Measurements from ENCODE around the gene FRMD8.
"Not testable (repeated sequence)": the region's sequence is repeated elsewhere in the genome, so short reads cannot be mapped to it uniquely, and the experiment has no call there.

Gene FRMD8

DNA sequence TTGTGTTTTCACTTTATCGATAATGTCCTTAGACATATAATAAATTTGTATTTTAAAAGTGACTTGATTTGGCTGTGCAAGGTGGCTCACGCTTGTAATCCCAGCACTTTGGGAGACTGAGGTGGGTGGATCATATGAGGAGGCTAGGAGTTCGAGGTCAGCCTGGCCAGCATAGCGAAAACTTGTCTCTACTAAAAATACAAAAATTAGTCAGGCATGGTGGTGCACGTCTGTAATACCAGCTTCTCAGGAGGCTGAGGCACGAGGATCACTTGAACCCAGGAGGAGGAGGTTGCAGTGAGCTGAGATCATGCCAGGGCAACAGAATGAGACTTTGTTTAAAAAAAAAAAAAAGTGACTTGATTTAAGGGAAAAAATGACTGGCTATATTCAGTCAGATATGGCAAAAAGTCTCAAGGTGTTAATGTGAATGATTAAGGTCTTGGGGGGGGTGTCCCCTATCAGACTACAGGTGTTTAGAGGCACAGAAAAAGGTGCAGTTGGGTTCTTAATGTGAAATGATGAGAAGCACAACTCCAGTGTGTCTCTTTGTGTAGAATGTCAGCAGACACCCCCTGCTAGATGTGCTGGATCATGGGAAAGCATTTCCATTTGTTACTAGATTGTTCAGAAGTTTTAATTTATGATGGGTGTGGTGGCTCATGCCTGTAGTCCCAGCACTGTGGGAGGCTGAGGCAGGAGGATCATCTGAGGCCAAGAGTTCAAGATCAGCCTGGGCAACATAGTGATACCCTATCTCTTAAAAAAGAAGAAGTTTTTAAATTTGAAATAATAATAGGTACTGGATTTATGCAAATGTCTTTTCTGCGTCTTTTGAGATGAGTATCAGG is 53.1 kb downstream of the FRMD8 start:
- Histone ChIP-seq H3K36me3 (ENCODE audit: insufficient read depth, low read depth, low read length) (no peaks in the 10 kb centered on the region; the same call in 1 of the 2 replicates), H3K27me3 (ENCODE audit: insufficient read depth, low read length) (no peaks in the 10 kb centered on the region), H3K4me1 (ENCODE audit: insufficient read depth, low read length) (no peaks in the 10 kb centered on the region; the same call in 1 of the 2 replicates), H3K9ac (ENCODE audit: low read depth, low read length) (no peak overlapping the region), H3K9me3 (ENCODE audit: insufficient read depth, low read depth, low read length) (no peaks in the 10 kb centered on the region), H3K27ac (ENCODE audit: low read length) (no peak overlapping the region), H3K4me3 (ENCODE audit: low read length) (no peak overlapping the region)

DNA sequence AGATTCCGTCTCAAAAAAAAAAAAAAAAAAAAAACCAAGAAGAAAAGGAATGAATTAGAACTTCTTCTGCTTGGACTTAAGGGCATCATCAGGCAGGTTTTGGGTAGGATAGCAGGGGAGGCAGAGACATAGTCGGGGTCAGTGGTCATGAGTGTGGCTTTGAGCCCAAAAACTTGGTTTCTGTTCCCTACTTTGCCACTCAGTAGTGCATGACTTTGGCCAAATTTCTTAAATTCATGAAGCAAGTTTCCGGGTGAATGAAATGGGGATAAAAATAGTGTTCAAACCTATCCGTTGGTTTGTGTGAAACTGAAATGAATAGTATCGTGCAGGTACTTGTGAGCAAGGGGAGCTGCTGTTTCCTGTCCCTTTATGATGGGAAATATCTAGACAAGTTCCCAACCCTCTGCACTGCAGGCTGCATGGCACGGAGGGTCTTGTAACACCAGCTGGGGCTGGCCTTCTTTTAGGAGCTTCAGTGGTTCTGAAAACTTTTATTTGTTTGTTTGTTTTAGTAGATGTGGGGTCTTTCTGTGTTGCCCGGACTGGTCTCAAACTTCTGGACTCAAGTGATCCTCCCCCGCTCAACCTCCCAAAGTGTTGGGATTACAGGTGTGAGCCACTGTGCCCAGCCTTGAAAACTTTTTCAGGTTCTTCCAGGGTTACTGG is 54.5 kb downstream of the FRMD8 start:
- H3K9ac ChIP-seq (ENCODE audit: low read depth, low read length): no peak overlapping the region
- H3K27me3 ChIP-seq (ENCODE audit: insufficient read depth, low read length): no peaks in the 10 kb centered on the region
- H3K4me1 ChIP-seq (ENCODE audit: insufficient read depth, low read length): no peaks in the 10 kb centered on the region; the same call in 1 of the 2 replicates
- no peaks in the 10 kb centered on the region for H3K36me3 ChIP-seq (ENCODE audit: insufficient read depth, low read depth, low read length)
- no peak overlapping the region for H3K4me3 ChIP-seq (ENCODE audit: low read length)
- no peak overlapping the region for H3K27ac ChIP-seq (ENCODE audit: low read length)
- H3K9me3 ChIP-seq (ENCODE audit: insufficient read depth, low read depth, low read length): no peaks in the 10 kb centered on the region

DNA sequence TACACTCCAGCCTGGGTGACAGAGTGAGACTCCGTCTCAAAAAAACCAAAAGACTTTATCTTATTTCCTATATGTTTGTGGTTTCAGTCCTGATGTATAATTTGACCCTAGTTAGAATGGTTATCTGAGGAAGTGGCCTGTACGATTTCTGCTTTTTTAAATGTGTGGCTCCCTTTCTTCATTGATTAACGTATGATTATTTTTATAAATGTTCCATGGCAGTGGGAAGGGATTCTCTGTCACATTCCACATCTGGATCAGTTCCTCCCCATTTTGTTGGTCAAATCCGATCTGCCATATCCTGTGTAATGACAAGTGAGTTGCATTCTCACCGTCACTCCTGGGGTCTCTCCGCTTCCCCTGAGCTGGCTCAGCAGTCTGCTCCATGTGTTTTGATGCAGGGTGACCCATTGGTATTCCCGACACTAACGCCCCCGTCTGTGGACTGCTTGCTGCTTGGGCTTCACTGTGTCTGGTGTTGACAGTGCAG is 56.5 kb downstream of the FRMD8 start:
- H3K4me3 ChIP-seq (ENCODE audit: low read length): no peak overlapping the region
- H3K27me3 ChIP-seq (ENCODE audit: insufficient read depth, low read length): no peaks in the 10 kb centered on the region
- no peaks in the 10 kb centered on the region; the same call in 1 of the 2 replicates for H3K4me1 ChIP-seq (ENCODE audit: insufficient read depth, low read length)
- H3K36me3 ChIP-seq (ENCODE audit: insufficient read depth, low read depth, low read length): no peaks in the 10 kb centered on the region
- no peak overlapping the region for H3K9ac ChIP-seq (ENCODE audit: low read depth, low read length)
- H3K27ac ChIP-seq (ENCODE audit: low read length): no peak overlapping the region
- H3K9me3 ChIP-seq (ENCODE audit: insufficient read depth, low read depth, low read length): no peaks in the 10 kb centered on the region

DNA sequence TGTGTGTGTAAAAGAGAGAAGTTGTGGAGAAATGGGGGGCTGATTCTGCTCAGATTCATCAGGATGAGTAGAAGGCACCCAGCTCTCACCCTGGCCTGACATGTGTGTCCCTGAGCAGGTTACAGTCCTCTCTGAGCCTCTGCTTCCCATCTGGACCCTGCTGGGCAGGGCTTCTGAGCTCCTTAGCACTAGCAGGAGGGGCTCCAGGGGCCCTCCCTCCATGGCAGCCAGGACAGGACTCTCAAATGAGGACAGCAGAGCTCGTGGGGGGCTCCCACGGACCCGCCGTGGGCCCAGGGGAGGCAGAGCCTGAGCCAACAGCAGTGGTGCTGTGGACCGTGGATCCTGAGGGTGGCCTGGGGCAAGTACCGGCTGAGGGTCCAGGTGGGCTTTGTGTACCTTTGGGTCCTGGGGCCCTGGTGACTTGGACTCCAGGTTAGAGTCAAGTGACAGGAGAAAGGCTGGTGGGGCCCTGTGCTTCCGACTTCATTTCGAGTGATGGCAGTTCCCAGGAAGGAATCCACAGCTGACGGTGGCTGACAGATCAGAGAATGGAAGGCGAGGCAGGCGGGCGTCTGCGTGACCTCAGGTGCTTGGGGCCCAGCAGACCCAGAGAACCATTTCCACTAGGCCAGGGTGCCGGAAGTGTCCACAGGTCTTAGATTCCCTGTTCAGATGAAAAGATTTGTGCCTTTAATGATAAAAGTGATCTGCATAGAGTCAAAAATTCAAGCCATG is 58.0 kb downstream of the FRMD8 start:
- no peaks in the 10 kb centered on the region; the same call in 1 of the 2 replicates for H3K4me1 ChIP-seq (ENCODE audit: insufficient read depth, low read length)

DNA sequence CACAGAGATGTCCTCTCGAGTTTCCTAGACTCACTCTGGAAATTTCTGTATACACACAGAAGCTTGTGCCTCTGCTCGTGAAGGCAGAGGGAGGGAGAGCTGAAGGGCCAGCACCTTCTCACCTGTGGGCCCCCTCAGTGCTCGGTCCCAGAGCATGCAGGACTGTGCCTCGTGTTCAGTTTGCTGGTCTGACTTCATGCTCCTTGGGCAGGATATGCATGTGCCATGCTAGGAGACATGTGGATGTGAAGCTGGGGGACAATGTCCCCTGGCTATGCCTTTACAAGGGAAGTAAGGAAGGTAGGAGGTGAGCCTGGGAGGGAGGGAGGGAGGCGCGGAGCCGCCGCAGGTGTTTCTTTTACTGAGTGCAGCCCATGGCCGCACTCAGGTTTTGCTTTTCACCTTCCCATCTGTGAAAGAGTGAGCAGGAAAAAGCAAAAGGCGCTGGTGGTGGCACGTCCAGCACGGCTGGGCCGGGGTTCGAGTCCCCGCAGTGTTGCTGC is 58.7 kb downstream of the FRMD8 start:
- H3K4me1 ChIP-seq (ENCODE audit: insufficient read depth, low read length): no peaks in the 10 kb centered on the region; the same call in 1 of the 2 replicates
- H3K4me3 ChIP-seq (ENCODE audit: low read length): no peak overlapping the region
- H3K36me3 ChIP-seq (ENCODE audit: insufficient read depth, low read depth, low read length): no peaks in the 10 kb centered on the region
- H3K27me3 ChIP-seq (ENCODE audit: insufficient read depth, low read length): no peaks in the 10 kb centered on the region
- no peaks in the 10 kb centered on the region for H3K9me3 ChIP-seq (ENCODE audit: insufficient read depth, low read depth, low read length)
- H3K27ac ChIP-seq (ENCODE audit: low read length): no peak overlapping the region
- H3K9ac ChIP-seq (ENCODE audit: low read depth, low read length): no peak overlapping the region

More for the DNA sequence above, 58.0 kb downstream of the FRMD8 start:
- H3K9ac ChIP-seq (ENCODE audit: low read depth, low read length): no peak overlapping the region
- no peaks in the 10 kb centered on the region for H3K9me3 ChIP-seq (ENCODE audit: insufficient read depth, low read depth, low read length)
- H3K4me3 ChIP-seq (ENCODE audit: low read length): no peak overlapping the region
- H3K27me3 ChIP-seq (ENCODE audit: insufficient read depth, low read length): no peaks in the 10 kb centered on the region
- H3K27ac ChIP-seq (ENCODE audit: low read length): no peak overlapping the region
- no peaks in the 10 kb centered on the region for H3K36me3 ChIP-seq (ENCODE audit: insufficient read depth, low read depth, low read length)

DNA sequence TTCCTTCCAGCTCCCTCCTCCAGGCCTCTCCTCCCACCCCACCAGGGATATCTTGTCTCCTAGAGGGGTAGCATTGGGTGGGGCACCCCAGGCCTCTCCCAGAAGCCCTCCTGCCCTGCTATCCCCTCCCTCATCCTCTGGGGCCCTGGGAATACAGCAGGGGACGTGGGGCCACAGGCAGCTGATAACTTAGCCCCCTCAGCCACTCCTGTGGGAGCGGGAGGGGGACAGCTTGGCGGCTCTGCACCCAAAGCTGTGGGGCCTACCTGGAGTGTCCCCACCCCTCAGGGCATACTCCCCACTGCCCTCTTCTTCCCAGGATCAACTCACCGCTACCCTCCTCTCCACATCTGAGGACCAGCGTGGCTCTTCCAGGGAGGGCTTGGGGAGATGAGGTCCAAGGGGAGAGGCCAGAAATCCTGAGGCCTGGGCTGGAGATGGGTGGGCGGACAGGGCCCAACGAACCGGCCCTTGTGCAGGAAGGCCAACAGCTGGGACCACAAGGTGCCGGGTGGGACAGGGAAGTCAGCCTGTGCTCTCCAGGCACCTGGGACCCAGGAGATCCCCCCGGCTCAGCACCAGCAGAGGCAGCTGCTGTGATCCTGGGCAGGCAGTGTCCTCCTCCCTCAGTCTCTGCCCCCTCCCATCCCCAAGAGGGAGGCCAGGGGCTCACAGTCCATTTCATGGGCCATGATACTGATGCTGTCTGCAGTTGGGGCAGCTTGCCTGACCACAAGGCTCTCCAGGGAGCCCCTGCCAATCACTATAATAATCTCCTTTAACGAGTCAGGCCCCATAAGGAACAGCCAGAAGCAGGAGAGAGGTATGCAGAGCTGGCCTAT is 59.4 kb downstream of the FRMD8 start:
- no peaks in the 10 kb centered on the region for H3K36me3 ChIP-seq (ENCODE audit: insufficient read depth, low read depth, low read length)
- no peaks in the 10 kb centered on the region; the same call in 1 of the 2 replicates for H3K4me1 ChIP-seq (ENCODE audit: insufficient read depth, low read length)
- H3K27me3 ChIP-seq (ENCODE audit: insufficient read depth, low read length): no peaks in the 10 kb centered on the region
- no peak overlapping the region for H3K27ac ChIP-seq (ENCODE audit: low read length)
- no peak overlapping the region for H3K4me3 ChIP-seq (ENCODE audit: low read length)
- no peaks in the 10 kb centered on the region for H3K9me3 ChIP-seq (ENCODE audit: insufficient read depth, low read depth, low read length)
- H3K9ac ChIP-seq (ENCODE audit: low read depth, low read length): no peak overlapping the region

DNA sequence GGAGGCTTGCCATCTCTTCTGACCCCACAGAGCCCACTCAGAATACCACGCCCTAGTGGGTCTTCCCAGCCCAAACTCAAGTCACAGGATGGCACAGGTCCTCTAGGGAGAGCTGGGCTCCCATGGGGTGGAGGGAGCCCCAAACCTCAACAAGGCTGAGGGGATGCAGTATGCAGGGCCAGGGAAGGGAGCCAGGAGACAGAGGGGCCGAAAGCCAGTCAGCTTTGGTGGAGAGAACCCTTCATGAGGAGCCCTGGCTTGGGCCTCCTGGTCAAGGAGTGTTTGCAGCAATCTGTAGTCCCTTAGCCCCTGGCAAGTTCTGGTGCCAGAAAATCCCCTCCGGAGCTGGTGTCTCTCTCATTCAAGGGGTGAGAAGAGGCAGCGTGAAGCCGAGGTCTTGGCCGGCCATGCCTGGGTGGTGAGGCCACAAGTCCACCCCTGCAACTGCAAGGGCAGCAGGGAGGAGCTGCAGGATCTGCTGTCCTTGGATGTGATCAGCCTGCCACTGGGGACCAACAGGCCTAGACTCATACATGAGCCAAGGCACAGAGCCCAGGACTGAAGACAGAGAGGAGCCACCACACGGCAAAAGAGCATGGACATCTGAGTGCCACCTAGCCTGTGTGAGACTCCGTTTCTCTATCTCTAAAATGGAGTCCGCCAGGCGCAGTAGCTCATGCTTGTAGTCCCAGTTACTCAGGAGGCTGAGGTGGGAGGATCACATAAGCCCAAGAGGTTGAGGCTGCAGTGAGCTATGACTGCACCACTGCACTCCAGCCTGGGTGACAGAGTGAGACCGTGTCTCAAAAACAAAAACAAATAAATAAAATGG is 60.2 kb downstream of the FRMD8 start:
- Histone ChIP-seq H3K27ac (ENCODE audit: low read length) (no peak overlapping the region), H3K9me3 (ENCODE audit: insufficient read depth, low read depth, low read length) (no peaks in the 10 kb centered on the region), H3K4me1 (ENCODE audit: insufficient read depth, low read length) (no peaks in the 10 kb centered on the region; the same call in 1 of the 2 replicates), H3K4me3 (ENCODE audit: low read length) (no peak overlapping the region), H3K36me3 (ENCODE audit: insufficient read depth, low read depth, low read length) (no peaks in the 10 kb centered on the region), H3K27me3 (ENCODE audit: insufficient read depth, low read length) (no peaks in the 10 kb centered on the region), H3K9ac (ENCODE audit: low read depth, low read length) (no peak overlapping the region)

DNA sequence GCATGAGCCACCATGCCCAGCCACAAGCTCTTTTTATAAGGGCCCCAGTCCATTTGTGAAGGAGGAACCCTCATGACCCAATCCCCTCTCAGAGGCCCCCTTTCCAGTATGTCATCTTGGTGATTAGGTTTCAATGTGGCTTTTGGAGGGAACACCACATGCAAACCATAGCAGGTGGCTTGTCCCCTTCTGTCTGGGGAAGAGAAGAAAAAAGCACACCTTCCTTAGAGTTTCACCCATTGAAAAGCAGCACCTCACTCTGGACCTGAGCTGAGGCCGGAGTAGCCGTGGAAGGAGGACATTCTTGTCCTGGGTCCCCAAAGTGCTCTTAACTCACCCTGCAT is 61.6 kb downstream of the FRMD8 start:
- Histone ChIP-seq H3K4me1 (ENCODE audit: insufficient read depth, low read length) (no peaks in the 10 kb centered on the region), H3K27ac (ENCODE audit: low read length) (no peak overlapping the region), H3K36me3 (ENCODE audit: insufficient read depth, low read depth, low read length) (no peaks in the 10 kb centered on the region), H3K27me3 (ENCODE audit: insufficient read depth, low read length) (peaks cover 6% of the 10 kb centered on the region; the same call in 1 of the 2 replicates), H3K4me3 (ENCODE audit: low read length) (no peak overlapping the region), H3K9me3 (ENCODE audit: insufficient read depth, low read depth, low read length) (no peaks in the 10 kb centered on the region), H3K9ac (ENCODE audit: low read depth, low read length) (no peak overlapping the region)

DNA sequence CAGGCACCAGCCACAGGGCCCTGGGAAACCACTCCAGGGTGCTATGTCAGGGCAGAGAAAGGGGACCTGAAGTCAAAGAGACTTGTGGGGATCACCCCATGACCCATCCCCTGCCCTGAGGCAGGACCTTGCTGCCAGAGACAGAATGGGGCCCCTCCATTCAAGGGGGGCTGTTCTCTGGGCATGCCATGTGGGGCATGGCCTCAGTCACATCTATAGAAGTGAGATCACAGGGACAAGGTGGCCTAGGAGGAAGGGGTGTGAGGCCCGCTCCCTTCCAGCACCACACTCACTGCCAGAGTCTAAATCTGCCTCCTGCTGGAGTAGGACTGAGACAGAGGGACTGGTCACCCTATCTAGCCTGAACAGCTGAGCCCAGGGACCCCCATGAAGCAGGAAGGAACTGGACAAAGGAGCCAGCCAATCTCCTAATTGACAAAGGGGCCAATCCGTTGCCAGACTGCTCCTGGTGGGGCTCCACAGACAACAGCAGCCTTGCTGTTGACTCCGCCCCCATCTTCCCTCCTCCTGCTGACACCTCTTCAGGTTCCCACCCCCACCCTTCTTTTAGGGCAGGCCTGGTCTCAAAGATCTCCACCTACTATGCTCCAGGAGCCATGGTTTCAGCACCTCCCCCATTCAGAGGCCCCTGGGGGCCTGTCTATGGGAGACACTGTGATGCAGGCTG is 62.1 kb downstream of the FRMD8 start:
- H3K27me3 ChIP-seq (ENCODE audit: insufficient read depth, low read length): peaks cover 9% of the 10 kb centered on the region; the same call in 1 of the 2 replicates
- H3K36me3 ChIP-seq (ENCODE audit: insufficient read depth, low read depth, low read length): no peaks in the 10 kb centered on the region
- no peaks in the 10 kb centered on the region for H3K9me3 ChIP-seq (ENCODE audit: insufficient read depth, low read depth, low read length)
- no peaks in the 10 kb centered on the region for H3K4me1 ChIP-seq (ENCODE audit: insufficient read depth, low read length)
- H3K4me3 ChIP-seq (ENCODE audit: low read length): no peak overlapping the region
- H3K27ac ChIP-seq (ENCODE audit: low read length): no peak overlapping the region
- no peak overlapping the region for H3K9ac ChIP-seq (ENCODE audit: low read depth, low read length)

DNA sequence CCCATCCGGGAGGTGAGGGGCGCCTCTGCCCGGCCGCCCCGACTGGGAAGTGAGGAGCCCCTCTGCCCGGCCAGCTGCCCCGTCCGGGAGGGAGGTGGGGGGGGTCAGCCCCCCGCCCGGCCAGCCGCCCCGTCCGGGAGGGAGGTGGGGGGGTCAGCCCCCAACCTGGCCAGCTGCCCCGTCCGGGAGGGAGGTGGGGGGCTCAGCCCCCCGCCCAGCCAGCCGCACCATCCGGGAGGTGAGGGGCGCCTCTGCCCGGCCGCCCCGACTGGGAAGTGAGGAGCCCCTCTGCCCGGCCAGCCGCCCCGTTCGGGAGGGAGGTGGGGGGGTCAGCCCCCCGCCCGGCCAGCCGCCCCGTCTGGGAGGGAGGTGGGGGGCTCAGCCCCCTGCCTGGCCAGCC is 64.9 kb downstream of the FRMD8 start:
- H3K9ac ChIP-seq (ENCODE audit: low read depth, low read length); H3K27ac ChIP-seq (ENCODE audit: low read length); H3K36me3 ChIP-seq (ENCODE audit: insufficient read depth, low read depth, low read length); H3K9me3 ChIP-seq (ENCODE audit: insufficient read depth, low read depth, low read length); H3K4me3 ChIP-seq (ENCODE audit: low read length); H3K4me1 ChIP-seq (ENCODE audit: insufficient read depth, low read length): not testable (repeated sequence)
- peaks cover 37% of the 10 kb centered on the region for H3K27me3 ChIP-seq (ENCODE audit: insufficient read depth, low read length)

Measured in iPS-20b (cell line).